HG02840 (cell line): ENCODE measurements around the gene CCNA2.
A peak's percentile ranks its signal among the peaks of the same experiment; 100 is the strongest.

Experiments used
- ATAC-seq: cut with Tn5 transposase; IDR thresholded peaks from one replicate; pipeline ENCODE4 v1.9.1; 2021; ENCODE audit warnings: mild to moderate bottlenecking, moderate library complexity, moderate number of reproducible peaks; ENCODE audit not compliant: unreplicated experiment, low FRiP score

CCNA2 gene

GRCh38 chr4:121811122-121811521, 12.6 kb downstream of the CCNA2 start:
- ATAC-seq = no peak

- ATAC-seq = no peak
These were observed 17.3 kb downstream of the CCNA2 start for GRCh38 chr4:121806411-121806810.

- ATAC-seq = no peak
These were observed 22.0 kb downstream of the CCNA2 start for GRCh38 chr4:121801715-121802075.

- ATAC-seq = peak; percentile 84
These were observed 22.5 kb downstream of the CCNA2 start, which contains the start of gene EXOSC9 for GRCh38 chr4:121800961-121801714. Gene EXOSC9 (plus strand): TSS chr4:121801323. CDS start chr4:121801425, 102 bp downstream.

- peak; percentile 7 for ATAC-seq
These were observed 23.1 kb downstream of the CCNA2 start for GRCh38 chr4:121800638-121800960.

GRCh38 chr4:121799867-121800501, 23.7 kb downstream of the CCNA2 start:
- no peak for ATAC-seq

GRCh38 chr4:121799208-121799823, 24.4 kb downstream of the CCNA2 start:
- no peak for ATAC-seq

- no peak for ATAC-seq
These were observed 27.4 kb downstream of the CCNA2 start for GRCh38 chr4:121796283-121796682.

GRCh38 chr4:121794505-121795188, 29.0 kb downstream of the CCNA2 start:
- ATAC-seq = no peak

GRCh38 chr4:121792966-121793365, 30.7 kb downstream of the CCNA2 start:
- no peak for ATAC-seq

GRCh38 chr4:121791481-121791880, 32.2 kb downstream of the CCNA2 start:
- ATAC-seq = no peak

- ATAC-seq = no peak
These were observed 32.7 kb downstream of the CCNA2 start for GRCh38 chr4:121790976-121791375.

GRCh38 chr4:121789960-121790829, 33.5 kb downstream of the CCNA2 start:
- ATAC-seq = no peak

GRCh38 chr4:121789455-121789854, 34.2 kb downstream of the CCNA2 start:
- no peak for ATAC-seq

GRCh38 chr4:121788896-121789295, 34.8 kb downstream of the CCNA2 start:
- peak; percentile 83 for ATAC-seq

GRCh38 chr4:121786221-121786620, 37.5 kb downstream of the CCNA2 start:
- ATAC-seq = no peak

GRCh38 chr4:121785479-121785878, 38.2 kb downstream of the CCNA2 start:
- ATAC-seq = no peak

- ATAC-seq = no peak
These were observed 38.7 kb downstream of the CCNA2 start for GRCh38 chr4:121784975-121785374.

- ATAC-seq = no peak
These were observed 39.3 kb downstream of the CCNA2 start for GRCh38 chr4:121784401-121784800.

GRCh38 chr4:121783210-121783609, 40.5 kb downstream of the CCNA2 start:
- ATAC-seq = no peak
